Activated CD8-positive, alpha-beta memory T cell treated with anti-CD3 and anti-CD28 coated beads, Interleukin-2, amount 50 U/mL, for 4 hours (primary cell): ENCODE measurements around the gene LMNTD2.

Source experiments
- DNase-seq: peaks from one replicate; pipeline ENCODE4 v3.0.0-alpha.2; 2020

The LMNTD2 gene

GRCh38 chr11:508956-509355, 51.6 kb downstream of the LMNTD2 start:
- no peak for DNase-seq

- no peak for DNase-seq
Observed at GRCh38 chr11:507727-508515, 52.6 kb downstream of the LMNTD2 start.

DNA sequence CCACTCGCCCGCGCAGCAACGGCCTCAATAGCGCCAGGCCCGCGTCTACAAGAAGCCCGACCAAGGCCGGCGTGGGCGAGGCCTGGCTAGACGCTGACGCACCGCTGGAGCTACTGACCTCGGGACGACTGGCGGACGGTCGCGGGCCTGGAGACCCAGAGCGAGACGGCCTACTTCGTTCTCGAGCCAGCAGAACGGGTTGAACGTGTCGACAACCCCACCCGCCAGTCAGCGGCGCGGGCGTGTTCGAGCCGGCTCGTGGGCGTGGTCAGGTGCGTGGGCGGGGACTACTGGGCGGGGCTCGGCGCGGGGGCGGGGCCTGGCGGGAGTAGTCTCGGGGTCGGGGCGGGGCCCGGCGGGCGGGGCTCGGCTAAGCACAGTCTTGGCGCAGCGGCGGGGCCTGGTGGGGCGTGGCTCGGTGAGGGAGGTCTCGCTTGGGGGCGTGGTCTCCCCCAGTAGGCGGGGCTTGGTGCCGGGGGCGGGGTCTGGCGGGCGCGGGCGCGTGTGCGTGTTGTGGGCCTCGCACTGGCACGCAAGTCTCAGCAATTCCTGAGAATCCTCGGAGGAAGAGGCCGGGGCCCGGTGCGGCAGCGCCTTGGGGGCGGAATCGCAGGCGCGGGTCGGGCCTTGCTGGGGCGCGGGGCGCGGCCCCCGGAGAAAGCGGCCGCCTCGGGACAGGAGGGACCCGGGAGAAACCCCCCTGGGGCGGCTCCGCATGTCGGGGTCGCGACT, 53.4 kb downstream of the LMNTD2 start, which contains the start of gene RNH1:
Gene RNH1 (minus strand): TSS at position 248 of the 732 bp plus-strand sequence. CDS start 5,080 bp downstream, outside the sequence.
- peak; percentile 99 for DNase-seq

- DNase-seq = peak; percentile 98
Observed at GRCh38 chr11:506238-506994, 54.1 kb downstream of the LMNTD2 start.

DNA sequence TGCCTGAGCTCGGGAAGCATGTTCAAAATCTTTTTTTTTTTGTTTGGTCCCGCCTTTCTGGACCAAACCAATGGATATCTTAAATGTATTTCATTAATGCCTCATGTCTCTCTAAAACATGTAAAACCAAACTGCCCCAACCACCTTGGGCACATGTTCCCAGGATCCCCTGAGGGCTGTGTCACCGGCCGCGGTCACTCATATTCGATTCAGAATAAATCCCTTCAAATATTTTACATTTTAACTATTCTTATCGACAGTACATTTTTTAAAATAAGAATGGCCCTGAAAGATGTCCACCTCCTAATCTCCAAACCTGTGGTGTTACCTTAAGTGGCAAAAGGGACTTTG, 55.6 kb downstream of the LMNTD2 start:
- no peak for DNase-seq
